ENCODE data around the gene GALNTL6.

Gene GALNTL6

DNA sequence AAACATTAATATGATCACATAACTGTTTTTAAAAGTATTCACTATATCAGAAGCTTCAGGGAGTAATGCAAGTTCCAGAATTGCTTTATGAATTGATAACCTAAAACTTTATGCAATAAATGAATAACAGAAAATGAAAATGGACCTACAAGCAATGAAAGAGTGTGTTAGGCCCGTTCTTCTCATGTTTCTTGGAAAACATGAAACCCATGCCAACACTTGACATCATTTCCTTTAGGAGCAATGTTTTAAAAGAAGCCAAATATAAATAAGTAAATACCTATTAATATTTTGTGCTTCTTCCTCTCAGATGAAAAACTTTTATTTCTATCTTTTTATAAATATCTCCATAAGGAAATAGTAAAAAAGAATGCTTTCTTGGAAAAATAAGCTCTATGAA lies 1232.4 kb downstream of the GALNTL6 start:
- DNase-seq, result no peak

- no peak for DNase-seq
These were observed 1232.9 kb downstream of the GALNTL6 start for GRCh38 chr4:173046144-173046543.

DNA sequence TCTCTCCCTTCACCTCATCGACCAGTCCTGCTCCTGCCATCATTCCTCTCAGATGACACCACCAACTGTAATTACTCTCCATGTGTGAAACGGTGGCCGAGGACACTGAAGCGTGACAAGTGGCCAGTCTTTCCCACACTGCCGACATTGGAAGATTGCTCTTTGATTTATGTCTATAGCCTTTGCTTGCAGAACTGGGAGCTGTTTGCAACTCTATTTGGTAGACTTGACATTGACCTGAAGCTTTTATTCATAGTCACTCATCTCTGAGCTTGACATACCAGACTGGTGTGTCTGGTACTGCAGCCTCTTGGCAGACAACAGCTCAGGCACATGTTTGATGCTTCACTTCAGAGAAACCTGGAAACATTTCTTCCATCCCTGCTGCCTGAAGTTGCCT lies 1233.6 kb downstream of the GALNTL6 start:
- no peak for DNase-seq

DNA sequence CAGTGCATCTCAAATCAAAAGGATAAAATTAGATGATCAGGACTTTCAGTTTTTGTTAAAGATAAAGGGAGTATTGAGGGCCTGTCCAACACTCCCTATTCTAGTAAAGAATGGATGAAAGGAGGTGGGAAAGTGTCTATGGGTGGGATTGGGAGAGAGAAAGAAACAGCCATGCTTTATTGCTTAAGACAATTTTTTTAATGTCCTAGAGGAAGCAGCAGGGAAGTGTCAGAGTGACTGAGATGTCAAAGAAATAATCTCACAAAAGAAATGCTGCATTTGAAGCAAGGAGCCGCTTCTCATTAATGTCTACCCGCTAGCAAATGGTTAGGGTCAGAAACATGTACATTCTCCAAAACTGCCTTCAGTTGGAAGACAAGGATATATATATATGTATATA lies 1238.0 kb downstream of the GALNTL6 start:
- no peak for DNase-seq

DNA sequence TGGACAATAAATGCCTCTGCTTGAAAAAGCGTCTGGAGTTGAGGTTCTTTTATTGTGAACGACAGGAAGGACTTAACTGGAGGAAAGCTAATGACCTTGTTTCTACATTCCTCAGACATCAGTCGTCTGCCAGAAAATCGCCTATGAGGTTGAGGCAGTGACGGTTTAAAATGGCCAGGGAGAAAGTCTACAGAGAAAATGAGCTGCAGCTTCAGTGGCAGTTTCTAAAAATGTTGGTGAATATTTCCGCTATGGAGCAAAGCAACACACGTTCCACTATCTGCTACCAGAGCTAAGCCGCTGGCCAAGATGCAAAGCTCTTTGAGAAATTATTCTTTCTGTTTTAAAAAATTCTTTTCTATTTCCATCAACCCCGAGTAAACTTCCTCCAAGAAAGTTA lies 1238.5 kb downstream of the GALNTL6 start:
- no peak for DNase-seq

GRCh38 chr4:173052439-173052838 lies 1239.2 kb downstream of the GALNTL6 start:
- no peak for DNase-seq

DNA sequence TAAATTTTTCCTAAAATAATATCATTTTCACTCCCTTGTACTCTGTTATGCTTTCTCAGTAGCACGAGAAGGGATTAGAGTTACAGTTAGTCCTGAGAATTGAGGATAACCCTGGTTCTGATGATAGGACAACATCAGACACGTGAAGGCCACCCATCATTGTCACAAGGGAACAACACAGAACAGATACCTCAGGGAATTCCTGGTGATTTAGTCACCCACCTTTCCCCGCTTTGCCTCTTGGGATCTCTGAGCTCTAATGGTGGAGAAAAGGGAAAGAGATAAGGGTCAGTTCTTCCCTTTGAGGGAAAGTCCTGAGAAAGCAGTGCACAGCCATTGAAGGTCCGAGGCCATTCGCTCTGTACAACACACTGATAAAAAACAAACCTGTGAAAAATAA lies 1243.1 kb downstream of the GALNTL6 start:
- DNase-seq, result no peak

GRCh38 chr4:173056710-173057109 lies 1243.5 kb downstream of the GALNTL6 start:
- no peak for DNase-seq

GRCh38 chr4:173057442-173057841 lies 1244.2 kb downstream of the GALNTL6 start:
- DNase-seq, result no peak

- DNase-seq, result no peak
These were observed 1244.7 kb downstream of the GALNTL6 start for GRCh38 chr4:173057901-173058300.

DNA sequence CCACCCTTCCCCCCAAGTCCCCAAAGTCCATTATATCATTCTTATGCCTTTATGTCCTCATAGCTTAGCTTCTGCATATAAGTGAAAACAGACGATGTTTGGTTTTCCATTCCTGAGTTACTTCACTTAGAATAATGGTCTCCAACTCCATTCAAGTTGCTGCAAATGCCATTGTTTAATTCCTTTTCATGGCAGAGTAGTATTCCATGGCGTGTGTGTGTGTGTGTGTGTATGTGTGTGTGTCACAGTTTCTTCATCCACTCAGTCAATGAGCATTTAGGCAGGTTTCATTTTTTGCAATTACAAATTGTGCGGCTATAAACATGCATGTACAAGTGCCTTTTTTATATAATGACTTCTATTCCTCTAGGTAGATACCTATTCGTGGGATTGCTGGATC lies 1248.0 kb downstream of the GALNTL6 start:
- no peak for DNase-seq

GRCh38 chr4:173073939-173074500 lies 1260.8 kb downstream of the GALNTL6 start:
- no peak for DNase-seq

DNA sequence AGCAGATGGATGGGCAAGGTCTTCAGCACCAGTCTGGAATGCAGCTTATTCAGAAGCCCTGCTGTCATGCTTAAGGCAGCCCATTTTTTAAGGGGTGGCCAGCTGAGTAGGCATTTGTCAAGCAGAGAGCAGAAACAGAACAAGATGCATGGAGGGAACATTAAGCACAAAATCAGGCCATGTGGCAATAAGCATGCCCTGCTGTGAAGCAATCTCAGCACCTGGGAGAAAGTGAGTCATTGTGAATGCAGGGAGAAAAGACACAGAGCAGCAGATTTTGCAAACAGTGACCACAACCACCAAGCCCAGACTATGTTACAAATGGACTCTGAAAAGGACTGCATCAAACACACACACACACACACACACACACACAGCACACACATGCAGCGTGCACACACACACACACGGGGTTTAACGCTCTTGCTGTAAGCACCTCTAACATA lies 1261.3 kb downstream of the GALNTL6 start:
- no peak for DNase-seq

- DNase-seq, result no peak
These were observed 1263.9 kb downstream of the GALNTL6 start for GRCh38 chr4:173076903-173077634.

DNA sequence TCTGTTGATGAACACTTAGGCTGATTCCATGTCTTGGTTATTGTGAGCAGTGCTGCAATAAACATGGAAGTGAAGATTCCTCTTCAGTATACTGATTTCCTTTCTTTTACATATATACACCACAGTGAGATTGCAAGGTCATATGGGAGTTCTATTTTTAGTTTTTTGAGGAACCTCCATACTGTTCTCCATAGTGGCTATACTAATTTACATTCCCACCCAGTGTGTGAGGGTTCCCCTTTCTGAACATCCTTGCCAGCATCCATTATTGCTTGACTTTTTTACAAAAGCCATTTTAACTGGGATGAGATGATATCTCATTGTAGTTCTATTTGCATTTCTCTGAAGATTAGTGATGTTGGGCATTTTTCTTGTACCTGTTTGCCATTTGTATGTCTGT lies 1274.9 kb downstream of the GALNTL6 start:
- no peak for DNase-seq

Measured in activated CD4-positive, alpha-beta T cell treated with anti-CD3 and anti-CD28 coated beads for 48 hours (primary cell).